H9 (cell line): ENCODE measurements around the gene SLC4A5. TPM values are rescaled to one million over a fixed set of nuclear protein-coding genes. Genes with fewer than 3 reads are reported as not detected.

ENCODE experiments used
- DNase-seq: peaks from one replicate; pipeline ENCODE4 v3.0.0-alpha.2; 2017
- H2AFZ ChIP-seq: one replicate; pipeline ENCODE4 v1.6.1; 2013; ENCODE audit warnings: mild to moderate bottlenecking, low read length, control low read depth, moderate library complexity
- H2AK5ac ChIP-seq: 2 replicates; pipeline ENCODE4 v1.6.1; 2013; ENCODE audit warnings: low read length, control low read depth, mixed read lengths; ENCODE audit not compliant: insufficient read length
- H2BK120ac ChIP-seq: one replicate; pipeline ENCODE4 v1.6.1; 2013; ENCODE audit warnings: low read depth, mild to moderate bottlenecking, low read length, control low read depth, inconsistent platforms; ENCODE audit not compliant: poor library complexity, severe bottlenecking
- H2BK12ac ChIP-seq: 2 replicates; pipeline ENCODE4 v1.6.1; 2013; ENCODE audit warnings: low read length, control low read depth, mixed read lengths, low read depth; ENCODE audit not compliant: insufficient read length
- H2BK15ac ChIP-seq: 2 replicates; pipeline ENCODE4 v1.6.1; 2013; ENCODE audit warnings: low read depth, low read length, control low read depth
- H2BK20ac ChIP-seq: one replicate; pipeline ENCODE4 v1.6.1; 2013; ENCODE audit warnings: low read depth, mild to moderate bottlenecking, low read length, control low read depth, inconsistent platforms; ENCODE audit not compliant: poor library complexity, severe bottlenecking
- H2BK5ac ChIP-seq: 2 replicates; pipeline ENCODE4 v1.6.1; 2013; ENCODE audit warnings: low read length, control low read depth, mixed read lengths; ENCODE audit not compliant: insufficient read length
- H3K14ac ChIP-seq: 2 replicates; pipeline ENCODE4 v1.6.1; 2013; ENCODE audit warnings: low read length, control low read depth; ENCODE audit not compliant: insufficient read depth
- H3K18ac ChIP-seq: 2 replicates; pipeline ENCODE4 v1.6.1; 2013; ENCODE audit warnings: low read depth, mild to moderate bottlenecking, mixed read lengths, low read length, control low read depth; ENCODE audit not compliant: insufficient read length
- H3K23ac ChIP-seq: 2 replicates; pipeline ENCODE4 v1.6.1; 2013; ENCODE audit warnings: low read length, control low read depth, mixed read lengths, low read depth; ENCODE audit not compliant: insufficient read length
- H3K23me2 ChIP-seq: 2 replicates; pipeline ENCODE4 v1.6.1; 2013; ENCODE audit warnings: low read depth, mild to moderate bottlenecking, mixed read lengths, low read length, control low read depth; ENCODE audit not compliant: insufficient read length, poor library complexity, severe bottlenecking
- H3K27ac ChIP-seq: 2 replicates; pipeline ENCODE4 v1.5.1; 2013; ENCODE audit warnings: low read length, control low read depth, mixed read lengths, low read depth; ENCODE audit not compliant: insufficient read length
- H3K27me3 ChIP-seq: 2 replicates; pipeline ENCODE4 v1.6.1; 2013; ENCODE audit warnings: low read length, control low read depth, inconsistent platforms; ENCODE audit not compliant: insufficient read depth
- H3K4ac ChIP-seq: 2 replicates; pipeline ENCODE4 v1.6.1; 2013; ENCODE audit warnings: low read depth, mild to moderate bottlenecking, control low read depth, inconsistent platforms, low read length, moderate library complexity
- H3K4me1 ChIP-seq: 2 replicates; pipeline ENCODE4 v1.6.1; 2013; ENCODE audit warnings: low read length, control low read depth, inconsistent platforms; ENCODE audit not compliant: insufficient read depth
- H3K4me2 ChIP-seq: 2 replicates; pipeline ENCODE4 v1.6.1; 2013; ENCODE audit warnings: low read length, control low read depth, mixed read lengths; ENCODE audit not compliant: insufficient read length, insufficient read depth
- H3K56ac ChIP-seq: 2 replicates; pipeline ENCODE4 v1.6.1; 2013; ENCODE audit warnings: low read depth, mild to moderate bottlenecking, mixed read lengths, low read length, control low read depth; ENCODE audit not compliant: insufficient read length
- H3K79me1 ChIP-seq: 2 replicates; pipeline ENCODE4 v1.6.1; 2013; ENCODE audit warnings: low read depth, mild to moderate bottlenecking, moderate library complexity, low read length, control low read depth, inconsistent platforms; ENCODE audit not compliant: insufficient read depth, poor library complexity, severe bottlenecking
- H3K79me2 ChIP-seq: 2 replicates; pipeline ENCODE4 v1.6.1; 2013; ENCODE audit warnings: low read length, control low read depth, inconsistent platforms; ENCODE audit not compliant: insufficient read depth
- H3K9ac ChIP-seq: 2 replicates; pipeline ENCODE4 v1.6.1; 2013; ENCODE audit warnings: low read length, control low read depth, mixed read lengths; ENCODE audit not compliant: insufficient read length; ENCODE audit errors: extremely low read depth
- H3K9me3 ChIP-seq: one replicate; pipeline ENCODE4 v1.6.1; 2013; ENCODE audit warnings: low read depth, low read length, inconsistent platforms; ENCODE audit not compliant: control insufficient read depth
- H3T11ph ChIP-seq: one replicate; pipeline ENCODE4 v1.6.1; 2013; ENCODE audit warnings: mild to moderate bottlenecking, low read length, control low read depth, inconsistent platforms
- H4K20me1 ChIP-seq: one replicate; pipeline ENCODE4 v1.6.1; 2013; ENCODE audit not compliant: control insufficient read depth, insufficient read length, insufficient read depth
- H4K5ac ChIP-seq: 2 replicates; pipeline ENCODE4 v1.6.1; 2013; ENCODE audit warnings: low read depth, mild to moderate bottlenecking, mixed read lengths, low read length, control low read depth; ENCODE audit not compliant: insufficient read length
- H4K8ac ChIP-seq: replicated peaks from 2 replicates; pipeline ENCODE4 v1.6.1; 2013; ENCODE audit warnings: low read length, control low read depth, mixed read lengths, low read depth; ENCODE audit not compliant: insufficient read length
- H4K91ac ChIP-seq: 2 replicates; pipeline ENCODE4 v1.6.1; 2013; ENCODE audit warnings: low read depth, mild to moderate bottlenecking, moderate library complexity, mixed read lengths, low read length, control low read depth; ENCODE audit not compliant: insufficient read length
- H3K27ac Mint-ChIP-seq, 3 experiments: 2 replicates in 2 of 3; 3 replicates in 1 of 3; pipeline ENCODE4 v1.8.0; 2020 to 2021; ENCODE audit warnings: mixed read lengths in 3 of 3, mild to moderate bottlenecking in 1 of 3, moderate library complexity in 1 of 3
- H3K27me3 Mint-ChIP-seq: 2 replicates; pipeline ENCODE4 v1.8.0; 2021; ENCODE audit warnings: low read depth, mild to moderate bottlenecking, moderate library complexity, mixed read lengths
- H3K36me3 Mint-ChIP-seq, 3 experiments: 2 replicates in 2 of 3; 3 replicates in 1 of 3; pipeline ENCODE4 v1.8.0; 2020 to 2021; ENCODE audit warnings: low read depth in 3 of 3, mixed read lengths in 3 of 3; ENCODE audit not compliant: insufficient read depth in 1 of 3
- H3K4me1 Mint-ChIP-seq, 2 experiments: 2 replicates each; pipeline ENCODE4 v1.8.0; 2020; ENCODE audit warnings: mixed read lengths in 2 of 2
- H3K4me3 Mint-ChIP-seq, 2 experiments: 2 replicates in 1 of 2; 3 replicates in 1 of 2; pipeline ENCODE4 v1.8.0; 2020 to 2021; ENCODE audit warnings: mild to moderate bottlenecking in 2 of 2, mixed read lengths in 2 of 2, moderate library complexity in 1 of 2
- H3K9me3 Mint-ChIP-seq, 2 experiments: 2 replicates in 1 of 2; 3 replicates in 1 of 2; pipeline ENCODE4 v1.8.0; 2020; ENCODE audit warnings: mild to moderate bottlenecking in 2 of 2, mixed read lengths in 2 of 2, moderate library complexity in 1 of 2
- WGBS: extraction: QIAGEN DNeasy Blood & Tissue Kit; methylation state at CpG from one replicate; pipeline ENCODE4 v1.1.7; 2013; ENCODE audit warnings: missing lambda C conversion rate, low lambda C conversion rate, mixed read lengths; ENCODE audit not compliant: insufficient read length; ENCODE audit errors: extremely low coverage; 5-methylcytosine and 5-hydroxymethylcytosine counted together
- total RNA-seq: library from RNA; stranded (reverse); gene quantifications from 2 replicates; pipeline ENCODE4 v1.2.1, GENCODE V29; 2021
- TF ChIP-seq, protein P1 (sequence below): fragments of 200-600 bp; sonication (generic); conservative IDR thresholded peaks from 3 replicates; pipeline ENCODE4 v1.8.0; 2021; ENCODE audit warnings: antibody characterized with exemption, mild to moderate bottlenecking

Gene SLC4A5
- total RNA-seq, 1 experiment from 2014 or later, result 0.50 TPM

DNA sequence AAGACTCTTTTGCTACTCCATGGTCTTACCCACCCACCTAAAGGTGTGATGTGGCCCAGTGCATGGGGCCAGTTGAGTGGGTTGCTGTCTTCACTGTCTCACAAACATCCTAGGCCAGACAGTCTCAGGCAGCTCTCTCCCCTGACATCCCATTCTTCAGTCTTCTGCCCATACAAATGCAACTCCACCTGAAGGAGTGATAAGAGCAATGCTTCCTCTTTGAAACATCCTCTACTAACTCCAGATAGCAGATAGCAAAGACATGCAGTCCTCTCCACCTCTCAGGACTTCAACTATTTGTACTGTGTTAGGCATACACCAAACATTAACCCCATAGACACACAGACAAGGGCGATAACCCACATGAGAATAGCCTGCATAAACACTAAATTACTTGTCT is 73.5 kb downstream of the SLC4A5 start:
- H3K4me1 Mint-ChIP-seq, result no peaks in the 10 kb centered on the region; a peak in 1 of 4 replicates

More for the DNA sequence above, 73.5 kb downstream of the SLC4A5 start:
- Histone ChIP-seq H3T11ph (no peak overlapping the region), H3K18ac (no peak overlapping the region), H3K27me3 (no peaks in the 10 kb centered on the region), H3K9me3 (no peaks in the 10 kb centered on the region), H2BK15ac (no peak overlapping the region), H2BK20ac (no peak overlapping the region), H3K4me1 (no peaks in the 10 kb centered on the region), H3K4me2 (no peak overlapping the region), H3K9ac (no peak overlapping the region), H3K23ac (no peak overlapping the region), H2BK5ac (no peak overlapping the region), H2BK12ac (no peak overlapping the region), H3K14ac (no peak overlapping the region), H3K27ac (no peak overlapping the region), H4K91ac (no peak overlapping the region), H2BK120ac (no peak overlapping the region), H3K79me2 (no peaks in the 10 kb centered on the region), H2AFZ (no peak overlapping the region), H3K4ac (no peak overlapping the region), H3K79me1 (no peaks in the 10 kb centered on the region), H2AK5ac (no peak overlapping the region), H4K5ac (no peak overlapping the region), H3K56ac (no peak overlapping the region), H3K23me2 (no peaks in the 10 kb centered on the region), H4K20me1 (no peaks in the 10 kb centered on the region), H4K8ac (no peak overlapping the region)
- Mint-ChIP-seq H3K27me3 (peaks cover 1% of the 10 kb centered on the region; the same call in 1 of the 2 replicates), H3K4me3 (no peak overlapping the region), H3K9me3 (no peaks in the 10 kb centered on the region), H3K36me3 (no peaks in the 10 kb centered on the region), H3K27ac (no peak overlapping the region)
- WGBS, result no CpG with 5 or more reads among the region's 1 CpG
- TF ChIP-seq, protein P1, sequence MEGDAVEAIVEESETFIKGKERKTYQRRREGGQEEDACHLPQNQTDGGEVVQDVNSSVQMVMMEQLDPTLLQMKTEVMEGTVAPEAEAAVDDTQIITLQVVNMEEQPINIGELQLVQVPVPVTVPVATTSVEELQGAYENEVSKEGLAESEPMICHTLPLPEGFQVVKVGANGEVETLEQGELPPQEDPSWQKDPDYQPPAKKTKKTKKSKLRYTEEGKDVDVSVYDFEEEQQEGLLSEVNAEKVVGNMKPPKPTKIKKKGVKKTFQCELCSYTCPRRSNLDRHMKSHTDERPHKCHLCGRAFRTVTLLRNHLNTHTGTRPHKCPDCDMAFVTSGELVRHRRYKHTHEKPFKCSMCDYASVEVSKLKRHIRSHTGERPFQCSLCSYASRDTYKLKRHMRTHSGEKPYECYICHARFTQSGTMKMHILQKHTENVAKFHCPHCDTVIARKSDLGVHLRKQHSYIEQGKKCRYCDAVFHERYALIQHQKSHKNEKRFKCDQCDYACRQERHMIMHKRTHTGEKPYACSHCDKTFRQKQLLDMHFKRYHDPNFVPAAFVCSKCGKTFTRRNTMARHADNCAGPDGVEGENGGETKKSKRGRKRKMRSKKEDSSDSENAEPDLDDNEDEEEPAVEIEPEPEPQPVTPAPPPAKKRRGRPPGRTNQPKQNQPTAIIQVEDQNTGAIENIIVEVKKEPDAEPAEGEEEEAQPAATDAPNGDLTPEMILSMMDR, result no peak
- DNase-seq, result no peak
